ENCODE data around the gene FAM204A. TPM values are rescaled to one million over a fixed set of nuclear protein-coding genes. Genes with fewer than 3 reads are reported as not detected.

The FAM204A gene
- total and polyA plus RNA-seq, 10 of the 15 experiments (the other 5 are each of a cell fraction or from before 2014, with no cell fraction given) = 24.5 to 96.0 (median 67.6) TPM

GRCh38 chr10:118305730-118306129, 36.4 kb downstream of the FAM204A start:
- SMC1A ChIA-PET (ENCODE audit: uncharacterized antibody, unreplicated experiment) = interaction anchor here (1.5 kb wide), 1 partner anchor 8 kb away, joined by 3 read pairs; no protein-coding TSS in a partner anchor
- Histone ChIP-seq H3K27me3 (replicated peaks in 1 of 2; ENCODE audit: control insufficient read depth in 2 of 2, insufficient read depth in 2 of 2, low read length in 1 of 2) (no peaks in the 10 kb centered on the region), H4K20me1 (ENCODE audit: control insufficient read depth, insufficient read depth) (no peaks in the 10 kb centered on the region), H3K9ac (ENCODE audit: control insufficient read depth, insufficient read depth, low read length) (no peak overlapping the region), H3K4me1 (ENCODE audit: control insufficient read depth, insufficient read depth, low read length) (no peaks in the 10 kb centered on the region), H3K4me3 (no peak overlapping the region), H3K4me2 (ENCODE audit: control insufficient read depth, insufficient read depth) (no peak overlapping the region), H2AFZ (ENCODE audit: control insufficient read depth, low read depth, low read length) (no peak overlapping the region), H3K79me2 (ENCODE audit: control insufficient read depth, insufficient read depth, low read length) (no peaks in the 10 kb centered on the region), H3K36me3 (ENCODE audit: control insufficient read depth in 2 of 2, insufficient read depth in 2 of 2, low read length in 1 of 2) (peaks cover 0 to 17% of the 10 kb centered on the region in 2 experiments; a peak in 3 of 4 replicates), H3K9me3 (replicated peaks; ENCODE audit: control insufficient read depth, insufficient read depth, low read length) (no peaks in the 10 kb centered on the region), H3K27ac (ENCODE audit: control insufficient read depth, insufficient read depth) (no peak overlapping the region)
- TF ChIP-seq POLR2AphosphoS2 (IDR thresholded peaks at IDR 0.05; ENCODE audit: low read depth, low read length) = no peak
- no peak for TF ChIP-seq NR2F1 (conservative IDR thresholded peaks at IDR 0.05)
- no peak for TF ChIP-seq SUZ12 (IDR thresholded peaks at IDR 0.05; ENCODE audit: unreplicated experiment)
- TF ChIP-seq STAT3 (IDR thresholded peaks at IDR 0.05; ENCODE audit: low read depth, low read length) = no peak
- TF ChIP-seq FOXM1 (IDR thresholded peaks at IDR 0.05; ENCODE audit: low read depth, low read length) = no peak
- TF ChIP-seq HSF1 (IDR thresholded peaks at IDR 0.05; ENCODE audit: low read depth, low read length) = no peak
- no peak for TF ChIP-seq BHLHE40 (IDR thresholded peaks at IDR 0.05; ENCODE audit: borderline replicate concordance in 1 of 2, low read depth in 2 of 2, low read length in 1 of 2)
- TF ChIP-seq RCOR1 (conservative IDR thresholded peaks at IDR 0.05; ENCODE audit: low read depth, low read length) = no peak
- TF ChIP-seq MAX (IDR thresholded peaks at IDR 0.05; ENCODE audit: low read depth, low read length) = no peak
- no peak for TF ChIP-seq SMARCA5 (IDR thresholded peaks at IDR 0.05)
- TF ChIP-seq EED (IDR thresholded peaks at IDR 0.05; ENCODE audit: low read depth) = no peak
- TF ChIP-seq DPF2 (IDR thresholded peaks at IDR 0.05) = no peak
- TF ChIP-seq LARP7 (IDR thresholded peaks at IDR 0.05) = no peak
- no peak for TF ChIP-seq WRNIP1 (IDR thresholded peaks at IDR 0.05; ENCODE audit: borderline replicate concordance, low read depth, low read length)
- no peak for TF ChIP-seq CEBPB (IDR thresholded peaks at IDR 0.05; ENCODE audit: borderline replicate concordance in 1 of 2, low read depth in 2 of 2, low read length in 2 of 2)
- ATAC-seq (no peak), DNase-seq (ENCODE audit: low read depth, low spot score) (no peak), FAIRE-seq (no peak)
- intact Hi-C loops (cut with micrococcal nuclease; ENCODE audit: unreplicated experiment) (no loop called here), in situ Hi-C loops (cut with MboI) (no loop called here)
- 93% methylated on average over 1 of the region's 1 CpG for WGBS (ENCODE audit: insufficient coverage, insufficient replicate concordance, low lambda C conversion rate, missing lambda C conversion rate)
- RAD21 ChIA-PET (ENCODE audit: unreplicated experiment) = no interaction called here
- BruUV-seq (replicated peaks) = no TSS peak
- POLR2A ChIA-PET = no interaction called here
- CTCF ChIA-PET = interaction anchor here (1.3 to 1.7 kb wide), 2 partner anchors 10 to 154 kb away, joined by 4 to 10 read pairs; no protein-coding TSS in a partner anchor
